Stimulated activated naive CD4-positive, alpha-beta T cell treated with Interleukin-2 at 50 U/mL for 16 hours (primary cell): Measurements from ENCODE around the gene DAW1.
"Not testable (repeated sequence)": the region's sequence is repeated elsewhere in the genome, so short reads cannot be mapped to it uniquely, and the experiment has no call there.

Experiments
- DNase-seq: peaks from one replicate; lab custom pipeline; 2025; lab: John Stamatoyannopoulos, UW

DAW1 gene

GRCh38 chr2:227914362-227914761 is 42.9 kb downstream of the DAW1 start:
- no peak for DNase-seq

DNA sequence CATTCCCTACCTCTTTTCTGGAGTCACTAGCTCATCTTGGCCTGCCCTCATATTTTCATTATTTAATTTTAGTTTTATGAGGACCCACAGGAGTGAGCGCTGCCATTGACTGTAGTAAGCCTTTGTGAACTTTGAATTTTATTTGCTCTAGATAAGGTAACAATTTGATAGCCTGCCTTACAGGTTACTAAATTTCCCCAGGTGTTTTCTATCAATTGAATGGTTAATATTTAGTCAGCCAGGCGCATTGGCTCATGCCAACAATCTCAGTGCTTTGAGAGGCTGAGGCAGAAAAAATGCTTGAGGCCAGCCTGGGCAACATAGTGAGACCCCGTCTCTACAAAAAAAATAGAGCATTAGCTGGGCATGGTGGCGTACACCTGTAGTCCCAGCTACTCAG is 50.2 kb downstream of the DAW1 start:
- DNase-seq = no peak

DNA sequence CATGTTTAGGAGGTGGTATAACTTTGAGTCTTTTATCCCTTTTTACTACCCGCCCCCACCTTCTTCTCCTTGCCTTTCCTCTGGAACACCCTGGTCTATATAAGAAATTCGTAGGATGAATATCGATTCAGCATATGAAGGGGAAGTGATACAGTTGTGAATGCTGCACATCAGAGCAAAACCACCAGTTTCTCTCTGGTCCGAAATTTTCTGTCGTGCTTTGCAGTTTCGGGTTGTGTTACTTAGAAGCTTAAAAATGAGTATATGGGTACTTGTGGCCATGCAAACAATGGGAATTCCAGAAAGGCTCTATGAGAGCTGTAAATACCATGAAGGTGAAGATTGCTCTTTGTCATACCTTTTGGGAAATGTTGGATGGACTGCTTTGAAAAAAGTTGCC is 60.6 kb downstream of the DAW1 start:
- no peak for DNase-seq

DNA sequence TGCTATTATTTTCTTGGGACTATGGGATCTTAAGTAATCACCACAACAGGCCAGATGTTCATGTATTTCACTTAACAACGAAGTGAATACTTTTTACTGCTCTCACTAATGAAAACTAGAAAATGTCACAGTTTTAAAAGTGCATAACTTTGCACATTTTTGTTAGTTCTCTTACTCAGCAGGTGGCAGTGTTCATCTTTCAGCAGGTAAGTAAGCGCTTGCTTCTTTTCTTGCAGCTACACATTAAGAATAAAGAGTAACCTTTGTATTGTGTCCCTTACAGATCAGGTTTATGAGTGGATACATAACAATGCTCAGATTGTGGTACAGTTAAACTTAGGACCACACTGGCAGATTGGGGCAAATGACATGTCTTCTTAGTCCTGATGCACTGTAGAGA is 61.0 kb downstream of the DAW1 start:
- no peak for DNase-seq

DNA sequence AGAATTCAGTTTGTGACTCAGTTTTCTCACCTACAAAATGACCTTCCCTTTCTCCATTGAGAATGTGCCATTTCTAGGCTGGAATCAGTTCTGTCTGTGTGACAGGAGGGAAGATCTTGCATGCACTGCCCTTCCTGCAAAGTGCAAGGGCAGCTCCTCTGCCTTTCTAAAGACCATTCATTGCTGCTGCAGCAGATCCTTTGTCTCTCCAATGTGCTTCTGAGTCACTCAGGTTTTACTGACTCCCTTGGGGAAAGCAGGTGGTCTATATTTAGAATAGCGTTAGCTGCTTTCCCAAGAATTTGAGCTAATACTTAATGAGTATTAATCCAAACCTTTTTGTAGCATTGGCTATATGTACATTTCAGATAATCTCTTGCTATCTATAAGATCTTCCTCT is 62.5 kb downstream of the DAW1 start:
- DNase-seq = no peak

DNA sequence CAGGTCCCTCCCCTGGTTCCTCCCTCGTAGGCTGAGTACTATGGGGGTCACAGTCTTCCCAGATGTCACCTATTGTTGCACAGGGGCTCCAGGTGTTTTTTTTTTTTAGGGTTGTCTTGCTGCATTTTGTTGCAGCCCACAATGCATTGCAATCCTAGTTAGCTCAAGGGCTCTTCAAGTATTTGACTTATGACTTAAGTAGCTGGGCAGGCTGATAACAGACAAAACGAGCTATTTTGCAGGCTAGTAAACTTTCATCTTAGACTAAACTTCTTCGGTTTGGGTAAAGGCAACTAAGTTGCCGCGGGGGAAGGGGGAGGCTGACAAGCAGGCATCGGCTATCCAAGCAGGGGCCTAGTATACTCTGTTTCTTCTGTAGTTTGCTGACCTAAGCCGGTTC is 64.8 kb downstream of the DAW1 start:
- DNase-seq = not testable (repeated sequence)

DNA sequence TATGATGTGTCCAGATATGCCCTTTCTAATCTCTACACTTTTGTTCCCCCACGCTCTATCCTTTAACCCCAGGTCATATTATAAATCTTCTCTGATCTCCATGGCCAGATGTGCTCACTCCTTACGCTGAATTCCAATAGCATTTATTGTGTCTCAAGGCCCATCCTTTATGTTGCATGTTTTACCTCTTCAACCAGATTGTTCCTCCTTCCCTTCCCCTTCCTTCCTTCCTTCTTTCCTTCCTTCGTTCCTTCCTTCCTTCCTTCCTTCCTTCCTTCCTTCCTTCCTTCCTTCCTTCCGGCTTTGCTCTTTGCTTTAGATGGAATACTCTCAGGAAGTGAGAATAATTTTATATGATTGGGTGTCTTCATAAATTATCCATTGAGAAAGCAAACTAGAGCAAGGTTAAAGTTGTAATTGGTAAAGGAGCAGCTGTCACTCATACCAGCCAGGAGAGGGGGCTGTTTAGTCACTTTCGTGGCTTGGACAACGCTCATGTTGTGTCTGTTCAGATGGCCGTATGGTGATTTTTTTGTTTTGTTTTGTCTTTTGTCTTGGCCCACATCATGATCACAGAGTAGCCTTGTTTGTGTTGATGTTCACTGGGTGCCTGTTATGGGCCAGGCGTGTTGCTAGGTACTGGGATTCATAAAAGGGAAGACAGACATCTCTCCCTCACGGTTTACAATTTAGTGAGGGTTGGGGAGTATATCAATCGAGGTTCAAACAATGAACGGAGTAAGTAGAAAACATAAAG is 68.0 kb downstream of the DAW1 start:
- no peak for DNase-seq

DNA sequence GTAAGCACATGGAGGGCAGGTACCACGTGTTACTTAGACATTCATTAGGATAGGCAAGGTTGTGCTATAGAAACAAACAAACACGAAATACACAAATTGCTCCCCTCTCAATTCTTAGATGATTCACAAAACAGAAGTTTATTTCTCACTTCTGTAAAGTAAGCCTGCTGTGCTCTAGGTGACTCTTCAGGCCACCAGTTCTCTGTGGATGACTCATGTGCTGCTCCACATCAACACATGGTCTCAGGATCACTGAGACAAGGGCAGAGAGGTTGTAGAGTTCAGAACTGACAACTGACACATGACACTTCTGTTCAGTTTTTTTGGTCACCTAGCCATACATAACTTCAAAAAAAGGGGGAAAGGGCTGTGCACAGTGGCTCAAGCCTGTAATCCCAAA is 70.6 kb downstream of the DAW1 start:
- DNase-seq = no peak

- no peak for DNase-seq
Measured at GRCh38 chr2:227942965-227943364, 71.5 kb downstream of the DAW1 start.

- DNase-seq = no peak
Measured at GRCh38 chr2:227960317-227960716, 88.9 kb downstream of the DAW1 start.

DNA sequence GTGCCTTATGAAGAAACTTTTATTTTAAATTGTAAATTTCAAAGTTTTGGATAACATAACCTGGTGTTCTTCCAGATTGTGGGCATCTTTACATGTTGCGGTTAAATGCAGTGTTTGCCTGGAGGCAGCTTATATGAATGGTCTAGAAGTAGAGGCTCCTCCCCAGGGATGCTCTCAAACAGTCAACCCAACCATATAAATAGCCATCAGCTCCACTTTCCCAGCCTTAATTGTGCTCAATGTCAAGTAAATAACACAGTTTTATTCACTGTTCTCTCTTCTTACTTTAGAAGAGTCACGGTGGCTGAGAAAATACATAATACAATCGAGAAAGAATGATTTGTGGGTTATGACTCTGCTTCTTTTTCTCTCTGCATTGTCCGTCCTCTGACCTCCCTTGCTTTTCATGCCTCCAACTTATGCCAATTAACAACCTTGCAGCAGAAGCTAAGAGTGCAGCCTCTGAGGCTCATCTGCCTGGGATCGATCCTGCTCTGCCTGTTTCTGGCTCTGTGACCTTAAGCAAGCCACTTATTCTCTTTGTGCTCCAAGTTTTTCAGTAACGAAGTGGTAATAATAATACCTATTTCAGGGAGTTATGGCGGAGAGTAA is 100.3 kb downstream of the DAW1 start:
- DNase-seq = no peak

DNA sequence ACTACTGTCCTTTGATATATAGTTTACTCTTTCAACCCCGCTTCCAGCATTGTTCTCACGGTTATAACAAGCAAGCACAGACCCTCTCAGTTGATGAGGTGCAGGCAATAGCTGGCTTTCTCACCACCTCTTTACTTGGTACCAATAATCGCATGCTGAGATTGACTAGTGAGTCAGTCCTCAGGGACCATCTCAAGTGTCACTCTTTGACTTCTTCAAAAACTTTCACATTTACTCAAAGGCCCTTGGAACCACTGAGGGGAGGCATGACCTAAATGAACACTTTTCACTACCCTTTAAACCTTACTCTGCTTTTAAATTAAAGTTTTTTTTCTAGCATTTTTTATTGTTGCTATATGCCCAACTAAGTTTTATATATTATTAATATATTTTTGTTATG is 101.8 kb downstream of the DAW1 start:
- no peak for DNase-seq
